NCI-H2196 treated with DMSO at 0.1 percent for 48 hours (cell line): ENCODE results near the gene LMO7.

Experiments
- DNase-seq: peaks from one replicate; lab custom pipeline; 2025; ENCODE audit not compliant: unreplicated experiment; lab: John Stamatoyannopoulos, UW

Gene LMO7

GRCh38 chr13:75635828-75636435 lies at the start of gene LMO7:
Gene LMO7 (plus strand): TSS chr13:75636330. CDS start chr13:75636658, 328 bp downstream.
- DNase-seq, result no peak

- peak; percentile 1 for DNase-seq
Measured at GRCh38 chr13:75587679-75588078, 48.5 kb upstream of the LMO7 start.

GRCh38 chr13:75596657-75597182 lies 39.4 kb upstream of the LMO7 start:
- no peak for DNase-seq

GRCh38 chr13:75600371-75600770 lies 35.8 kb upstream of the LMO7 start:
- DNase-seq, result no peak

GRCh38 chr13:75603038-75603437 lies 33.1 kb upstream of the LMO7 start:
- no peak for DNase-seq

- DNase-seq, result no peak
Measured at GRCh38 chr13:75607447-75607846, 28.7 kb upstream of the LMO7 start.

GRCh38 chr13:75610466-75610865 lies 25.7 kb upstream of the LMO7 start:
- no peak for DNase-seq

- DNase-seq, result no peak
Measured at GRCh38 chr13:75612354-75612753, 23.8 kb upstream of the LMO7 start.

GRCh38 chr13:75617230-75617629 lies 18.9 kb upstream of the LMO7 start:
- no peak for DNase-seq

- DNase-seq, result no peak
Measured at GRCh38 chr13:75618308-75618707, 17.8 kb upstream of the LMO7 start.

GRCh38 chr13:75620020-75620419 lies 16.1 kb upstream of the LMO7 start:
- no peak for DNase-seq

GRCh38 chr13:75621147-75621546 lies 15.0 kb upstream of the LMO7 start:
- no peak for DNase-seq

- no peak for DNase-seq
Measured at GRCh38 chr13:75628801-75629200, 7.3 kb upstream of the LMO7 start.

- DNase-seq, result no peak
Measured at GRCh38 chr13:75633285-75633684, 2.8 kb upstream of the LMO7 start.

- DNase-seq, result no peak
Measured at GRCh38 chr13:75635101-75635827, 866 bp upstream of the LMO7 start.

- no peak for DNase-seq
Measured at GRCh38 chr13:75636436-75637180, 478 bp downstream of the LMO7 start.

- DNase-seq, result no peak
Measured at GRCh38 chr13:75637181-75637750, 1.1 kb downstream of the LMO7 start.

GRCh38 chr13:75639454-75639853 lies 3.3 kb downstream of the LMO7 start:
- DNase-seq, result no peak

- no peak for DNase-seq
Measured at GRCh38 chr13:75641026-75641425, 4.9 kb downstream of the LMO7 start.

GRCh38 chr13:75643182-75643581 lies 7.1 kb downstream of the LMO7 start:
- no peak for DNase-seq

GRCh38 chr13:75643693-75644092 lies 7.6 kb downstream of the LMO7 start:
- DNase-seq, result no peak

GRCh38 chr13:75645141-75645540 lies 9.0 kb downstream of the LMO7 start:
- no peak for DNase-seq
